Measurements from ENCODE around the gene PLCG1.

The PLCG1 gene

DNA sequence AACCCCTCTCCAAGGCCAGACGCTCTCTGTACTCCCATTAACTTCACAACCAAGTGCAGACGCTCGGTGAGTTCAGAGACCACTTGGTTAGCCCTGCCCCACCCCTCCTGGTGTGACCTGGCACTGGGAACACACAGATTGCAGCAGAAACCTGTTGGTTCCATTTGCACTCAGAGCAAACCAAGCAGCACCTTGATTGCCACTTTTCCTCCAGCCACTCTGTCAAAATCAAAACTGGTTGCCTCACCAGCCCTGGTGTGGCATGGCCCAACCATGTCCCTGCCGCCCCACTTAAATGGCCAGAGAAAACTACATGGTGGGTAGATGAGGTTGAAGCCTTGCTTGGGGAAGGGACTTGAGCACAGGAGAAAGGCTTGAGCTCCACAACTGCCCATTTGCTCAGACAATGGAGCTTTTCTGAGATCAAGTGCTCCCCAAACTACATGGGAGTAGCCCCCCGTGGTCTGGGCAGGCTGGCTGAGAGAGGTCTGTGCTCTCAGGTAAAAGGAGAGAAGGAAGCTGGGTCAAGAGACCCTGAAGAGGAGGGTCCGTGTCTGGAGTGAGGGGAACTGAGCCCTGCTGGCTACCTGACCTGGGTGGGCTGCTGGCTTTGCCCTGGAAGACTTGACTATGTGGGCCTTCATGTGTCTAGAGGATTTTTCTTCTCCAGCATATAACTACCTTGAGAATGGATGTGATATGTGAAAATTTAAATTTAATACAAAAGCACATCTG, 43.4 kb downstream of the PLCG1 start:
- Mint-ChIP-seq H3K36me3 (no peaks in the 10 kb centered on the region), H3K9me3 (no peaks in the 10 kb centered on the region), H3K4me1 (no peaks in the 10 kb centered on the region), H3K27ac (no peak overlapping the region), H3K27me3 (no peaks in the 10 kb centered on the region), H3K4me3 (no peak overlapping the region)
- no peak for ATAC-seq (ENCODE audit: low read depth)
- DNase-seq (ENCODE audit: low spot score in 2 of 2) = no peak

DNA sequence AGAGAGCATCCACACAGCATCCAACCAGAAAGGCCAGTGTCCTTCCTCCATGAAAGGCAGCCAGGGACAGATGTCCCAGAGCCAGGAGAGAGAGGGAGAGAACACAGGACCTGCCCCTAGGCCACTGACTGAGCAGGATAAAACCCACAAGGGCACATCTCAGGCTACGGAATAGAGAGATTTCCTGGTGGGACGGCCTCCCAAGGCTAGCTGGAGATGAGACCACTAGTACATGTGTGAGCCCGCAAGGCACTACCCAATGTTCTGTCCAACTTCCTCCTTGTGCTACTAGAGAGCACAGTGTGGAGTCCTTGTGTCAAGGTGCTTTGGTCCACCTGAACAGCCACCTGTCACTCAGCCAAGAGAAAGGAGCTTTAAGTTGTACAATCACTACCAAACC, 44.2 kb downstream of the PLCG1 start:
- Mint-ChIP-seq H3K27me3 (no peaks in the 10 kb centered on the region), H3K36me3 (no peaks in the 10 kb centered on the region), H3K27ac (no peak overlapping the region), H3K4me3 (no peak overlapping the region), H3K9me3 (no peaks in the 10 kb centered on the region), H3K4me1 (no peaks in the 10 kb centered on the region)
- DNase-seq (ENCODE audit: low spot score in 2 of 2) (peak in 1 of 2 donors; percentile 3), ATAC-seq (ENCODE audit: low read depth) (no peak)

DNA sequence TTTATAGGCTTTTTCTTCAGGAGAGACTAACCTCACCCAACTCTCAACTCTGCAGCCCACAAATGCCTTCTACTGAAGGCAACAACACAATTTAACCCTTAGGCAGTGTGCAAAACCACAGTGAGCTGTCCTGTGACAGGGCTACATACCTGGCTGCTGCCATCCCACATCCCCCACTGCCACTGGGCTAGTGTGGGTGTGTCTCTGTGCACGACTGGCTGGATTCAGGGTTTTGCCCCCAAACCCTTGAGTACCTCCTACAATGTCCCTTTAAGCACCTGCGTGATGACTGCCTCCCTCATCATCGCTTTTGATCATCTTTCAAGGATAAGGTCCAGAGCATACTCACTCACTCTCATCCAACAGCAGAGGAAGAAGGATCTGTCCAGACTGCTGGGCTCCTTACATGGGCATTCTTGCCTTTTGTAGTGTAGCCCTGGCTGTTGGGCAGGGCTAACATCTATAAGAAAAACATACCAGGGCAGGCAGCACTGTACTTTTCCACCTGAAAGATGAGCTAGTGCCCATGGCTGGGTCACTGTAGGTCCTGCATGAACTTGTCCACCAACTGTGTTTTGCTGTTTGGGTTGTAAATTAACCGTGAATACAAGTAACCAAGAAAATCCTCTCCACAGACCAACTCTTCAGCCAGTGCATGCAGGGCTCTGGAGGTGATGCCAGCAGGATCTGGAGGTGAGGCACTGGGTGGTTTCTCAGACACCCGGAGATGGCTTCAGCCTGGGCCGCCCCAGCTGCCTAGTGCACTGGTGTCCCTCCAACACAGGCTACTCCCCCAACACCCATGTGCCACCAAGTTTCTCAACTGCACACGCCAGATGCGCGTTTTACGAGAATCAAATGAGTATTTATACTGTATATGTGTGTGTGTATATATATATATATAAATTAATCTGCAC, 45.2 kb downstream of the PLCG1 start:
- Mint-ChIP-seq H3K27me3 (no peaks in the 10 kb centered on the region), H3K27ac (no peak overlapping the region), H3K4me1 (no peaks in the 10 kb centered on the region), H3K9me3 (no peaks in the 10 kb centered on the region), H3K4me3 (no peak overlapping the region), H3K36me3 (no peaks in the 10 kb centered on the region)
- ATAC-seq (ENCODE audit: low read depth) (no peak), DNase-seq (ENCODE audit: low spot score in 2 of 2) (peak in 1 of 2 donors; percentile 1)

DNA sequence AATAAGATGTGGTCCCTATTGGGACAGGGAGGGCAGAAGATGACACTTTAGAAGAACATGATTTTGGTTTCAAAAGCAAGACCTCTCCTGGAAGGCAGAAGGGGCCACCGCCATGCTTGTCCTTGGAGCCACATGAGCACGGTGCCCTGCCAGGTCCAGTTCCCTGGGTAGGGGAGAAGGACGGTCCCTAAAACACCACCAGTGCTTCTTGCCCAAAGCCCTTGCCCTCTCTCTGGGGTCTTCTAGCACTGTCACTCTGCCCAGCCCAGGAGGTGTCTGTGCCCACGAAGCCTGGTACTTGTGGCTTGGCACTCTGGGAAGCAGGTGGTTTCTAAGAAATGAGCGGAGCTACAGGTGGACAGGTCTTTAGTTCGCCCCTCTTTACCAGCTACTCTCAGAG, 46.0 kb downstream of the PLCG1 start:
- DNase-seq (ENCODE audit: low spot score in 2 of 2) (peak in 1 of 2 donors; percentile 2), ATAC-seq (ENCODE audit: low read depth) (no peak)

DNA sequence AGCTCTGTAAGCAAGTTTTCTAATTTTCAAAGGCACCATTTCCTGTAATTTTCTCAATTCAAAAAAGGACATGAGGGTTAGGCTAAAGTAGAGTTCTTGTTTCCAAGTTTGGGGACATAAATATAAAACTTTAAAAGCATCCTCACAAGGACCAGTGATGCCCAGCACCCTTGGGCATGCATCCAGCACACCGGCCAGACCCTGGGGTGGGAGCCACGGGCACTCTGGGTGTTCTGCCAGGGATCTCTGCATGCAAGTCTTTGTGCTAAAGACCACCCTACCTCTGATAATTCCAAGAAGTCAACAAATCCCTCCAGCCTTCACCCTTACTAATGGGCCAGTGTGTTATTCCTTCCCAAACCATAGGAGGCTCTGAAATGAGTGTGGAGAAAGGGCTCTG, 46.5 kb downstream of the PLCG1 start:
- DNase-seq (ENCODE audit: low spot score in 2 of 2) = no peak
- Mint-ChIP-seq H3K9me3 (peaks cover 4% of the 10 kb centered on the region), H3K27ac (no peak overlapping the region), H3K27me3 (no peaks in the 10 kb centered on the region), H3K4me1 (no peaks in the 10 kb centered on the region), H3K4me3 (no peak overlapping the region), H3K36me3 (peaks cover 2% of the 10 kb centered on the region)
- no peak for ATAC-seq (ENCODE audit: low read depth)

More for the DNA sequence above, 46.0 kb downstream of the PLCG1 start:
- Mint-ChIP-seq H3K27me3 (no peaks in the 10 kb centered on the region), H3K27ac (no peak overlapping the region), H3K9me3 (peaks cover 2% of the 10 kb centered on the region), H3K36me3 (no peaks in the 10 kb centered on the region), H3K4me1 (no peaks in the 10 kb centered on the region), H3K4me3 (no peak overlapping the region)

DNA sequence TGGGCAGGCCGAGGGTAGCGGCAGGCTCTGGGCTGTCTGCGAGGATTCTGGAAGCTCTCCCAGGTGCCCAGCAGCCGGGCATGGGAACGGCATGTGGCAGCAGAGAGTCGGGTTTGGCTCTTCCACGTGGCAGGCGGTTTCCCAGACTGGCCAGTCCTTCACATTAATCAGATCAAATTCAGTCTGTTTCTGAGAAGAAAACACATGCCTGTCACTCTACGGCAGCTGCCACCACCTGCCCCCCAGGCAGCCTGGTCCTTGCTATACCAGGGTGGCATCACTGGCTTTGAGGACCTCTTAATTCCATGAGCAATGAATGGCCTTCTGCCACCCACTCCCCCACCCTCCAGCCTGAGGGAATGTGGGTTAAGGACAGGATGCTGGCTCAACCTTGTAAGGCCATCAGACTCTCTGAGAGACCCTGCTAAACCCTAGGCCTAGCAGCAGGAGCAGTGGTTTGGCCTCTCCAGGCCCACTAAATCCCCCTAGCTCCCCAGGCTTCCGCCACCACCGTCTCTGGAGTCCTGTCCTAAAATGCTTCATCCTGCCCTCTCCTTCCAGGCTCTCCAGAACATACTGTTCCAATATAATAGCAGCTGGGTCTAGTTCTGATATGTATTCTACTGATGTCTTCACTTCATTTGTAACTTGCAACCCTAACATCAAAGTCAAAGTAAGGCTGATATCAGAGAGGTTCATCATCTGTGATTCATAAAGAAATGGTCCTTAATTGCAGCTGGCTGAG, 47.8 kb downstream of the PLCG1 start:
- no peaks in the 10 kb centered on the region for H3K27me3 Mint-ChIP-seq
- H3K4me3 Mint-ChIP-seq = no peak overlapping the region
- H3K36me3 Mint-ChIP-seq = peaks cover 2% of the 10 kb centered on the region
- no peak overlapping the region for H3K27ac Mint-ChIP-seq
- ATAC-seq (ENCODE audit: low read depth) = no peak
- peaks cover 7% of the 10 kb centered on the region for H3K9me3 Mint-ChIP-seq
- no peak for DNase-seq (ENCODE audit: low spot score in 2 of 2)
- H3K4me1 Mint-ChIP-seq = no peaks in the 10 kb centered on the region

DNA sequence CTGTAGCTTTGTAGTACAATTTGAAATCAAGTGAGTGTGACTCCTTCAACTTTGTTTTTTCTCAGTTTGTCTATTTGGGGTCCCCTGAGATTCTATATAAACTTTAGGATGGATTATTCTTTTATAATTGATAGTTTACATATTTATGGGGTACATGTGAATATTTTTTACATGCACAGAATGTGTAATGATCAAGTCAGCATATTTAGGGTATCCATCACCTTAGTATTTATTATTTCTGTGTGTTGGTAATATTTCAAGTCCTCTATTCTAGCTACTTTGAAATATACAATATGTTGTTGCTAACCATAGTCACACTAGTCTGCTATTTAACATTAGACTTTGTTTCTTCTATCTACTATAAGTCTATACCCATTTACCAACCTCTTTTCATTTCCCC, 50.3 kb downstream of the PLCG1 start:
- Mint-ChIP-seq H3K27ac (no peak overlapping the region), H3K4me3 (no peak overlapping the region), H3K36me3 (peaks cover 13% of the 10 kb centered on the region), H3K9me3 (peaks cover 14% of the 10 kb centered on the region), H3K27me3 (no peaks in the 10 kb centered on the region), H3K4me1 (no peaks in the 10 kb centered on the region)
- ATAC-seq (ENCODE audit: low read depth) (no peak), DNase-seq (ENCODE audit: low spot score in 2 of 2) (no peak)

DNA sequence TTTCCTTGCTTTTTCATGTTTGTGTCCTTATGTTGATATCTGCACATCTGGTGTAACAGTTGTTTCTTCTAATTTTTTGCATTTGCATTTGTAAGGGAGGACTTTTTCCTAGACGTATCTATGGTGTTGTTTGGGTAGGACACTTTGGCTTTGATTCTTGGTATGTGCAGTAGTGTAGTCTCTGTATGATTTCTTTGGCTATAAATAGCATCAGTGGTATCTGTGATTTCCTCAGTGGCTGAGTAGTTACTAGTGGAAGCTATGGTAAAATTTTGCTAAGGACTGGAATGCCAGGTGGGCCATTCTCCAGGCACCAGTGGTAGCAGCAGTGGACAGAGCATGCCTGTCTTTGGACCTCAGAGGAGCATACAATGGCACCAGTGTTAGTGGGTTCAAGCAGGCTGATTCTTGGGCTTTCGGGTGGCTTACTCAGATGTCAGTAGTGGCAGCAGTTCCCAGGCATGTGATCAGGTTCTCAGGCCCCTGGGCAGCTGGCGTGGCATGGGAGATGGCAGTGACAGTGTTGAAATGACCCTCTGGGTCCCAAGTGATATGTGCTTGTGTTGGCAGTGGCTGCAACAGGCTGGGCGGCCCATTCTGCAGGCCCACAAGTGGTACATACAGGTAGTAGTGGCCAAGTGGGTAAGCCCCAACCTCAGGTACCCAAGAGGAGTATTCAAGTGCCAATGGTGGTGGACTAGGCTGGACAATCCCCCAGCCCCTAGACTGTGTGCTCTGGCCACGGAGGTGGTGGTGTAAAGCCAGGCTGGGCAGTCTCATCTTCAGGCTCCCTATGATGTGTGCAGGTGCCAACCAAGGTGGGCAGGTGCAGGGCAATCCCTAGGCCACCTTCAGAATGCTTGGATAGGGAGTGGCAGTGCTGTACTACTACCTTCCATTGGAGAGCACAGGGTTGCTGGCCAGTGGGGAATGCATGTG, 54.5 kb downstream of the PLCG1 start:
- Mint-ChIP-seq H3K36me3 (peaks cover 23% of the 10 kb centered on the region), H3K9me3 (peaks cover 20% of the 10 kb centered on the region), H3K4me1 (no peaks in the 10 kb centered on the region), H3K27ac (no peak overlapping the region), H3K27me3 (no peaks in the 10 kb centered on the region), H3K4me3 (no peak overlapping the region)
- ATAC-seq (ENCODE audit: low read depth) (no peak), DNase-seq (ENCODE audit: low spot score in 2 of 2) (no peak)

DNA sequence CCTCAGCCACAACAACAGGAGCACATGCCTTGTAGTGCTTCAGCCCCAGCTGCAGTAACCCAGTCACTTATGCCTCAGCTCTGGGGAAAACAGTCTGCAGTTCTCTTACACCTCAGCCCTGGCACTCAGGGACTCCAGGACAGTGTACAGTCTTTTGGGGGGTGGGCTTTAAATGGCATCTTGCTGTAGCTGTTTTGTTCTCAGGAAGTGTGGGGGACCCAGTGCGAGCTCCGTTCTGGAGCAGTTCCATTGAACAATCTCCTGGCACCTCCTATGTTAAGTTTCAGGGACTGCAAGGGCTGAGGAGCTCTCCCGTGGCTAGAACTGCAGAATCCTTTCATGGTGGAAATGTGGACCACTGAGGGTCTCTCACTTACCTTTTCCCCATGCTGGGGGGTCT, 55.2 kb downstream of the PLCG1 start:
- no peak for DNase-seq (ENCODE audit: low spot score in 2 of 2)
- Mint-ChIP-seq H3K27me3 (no peaks in the 10 kb centered on the region), H3K4me3 (no peak overlapping the region), H3K36me3 (peaks cover 23% of the 10 kb centered on the region), H3K27ac (no peak overlapping the region), H3K9me3 (peaks cover 21% of the 10 kb centered on the region), H3K4me1 (no peaks in the 10 kb centered on the region)
- no peak for ATAC-seq (ENCODE audit: low read depth)

DNA sequence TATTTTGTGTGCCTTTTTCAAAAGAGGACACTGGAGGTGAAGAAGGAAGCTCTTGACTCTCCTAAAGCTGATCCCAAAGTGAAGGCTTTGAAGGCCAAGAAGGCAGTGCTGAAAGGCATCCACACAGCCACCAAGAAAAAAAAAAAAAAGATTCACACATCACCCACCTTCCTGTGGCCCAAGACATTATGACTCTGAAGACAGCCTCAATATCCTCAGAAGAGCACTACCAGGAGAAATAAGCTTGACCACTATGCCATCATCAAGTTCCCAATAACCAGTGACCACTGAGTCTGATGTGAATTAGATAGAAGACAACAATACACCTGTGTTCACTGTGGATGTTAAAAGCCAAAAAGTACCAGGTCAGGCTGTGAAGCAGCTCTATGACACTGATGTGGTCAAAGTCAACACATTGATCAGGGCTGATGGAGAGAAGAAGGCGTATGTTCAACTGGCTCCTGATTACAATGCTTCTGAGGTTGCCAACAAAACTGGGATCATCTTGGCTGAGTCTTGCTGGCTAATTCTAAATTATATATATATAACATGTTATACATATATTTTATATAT, 59.4 kb downstream of the PLCG1 start:
- no peaks in the 10 kb centered on the region for H3K4me1 Mint-ChIP-seq
- no peak for DNase-seq (ENCODE audit: low spot score in 2 of 2)

DNA sequence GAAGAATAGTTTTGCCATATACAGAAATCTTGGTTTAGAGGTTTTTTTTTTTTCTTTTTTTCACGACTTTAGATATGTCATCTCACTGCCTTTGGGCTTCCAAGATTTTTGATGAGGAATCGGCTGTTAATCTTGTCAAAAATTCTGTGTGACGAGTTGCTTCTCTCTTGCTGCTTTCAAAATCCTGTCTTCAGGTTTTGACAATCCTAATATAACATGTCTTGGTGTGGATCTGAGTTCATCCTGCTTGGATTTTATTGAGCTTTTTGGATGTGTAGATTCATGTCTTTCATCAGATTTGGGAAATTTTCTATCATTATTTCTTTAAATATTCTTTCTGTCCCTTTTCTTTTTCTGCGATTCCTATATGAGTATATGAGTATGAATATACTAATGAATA, 61.1 kb downstream of the PLCG1 start:
- peaks cover 13% of the 10 kb centered on the region for H3K9me3 Mint-ChIP-seq
- peaks cover 30% of the 10 kb centered on the region for H3K36me3 Mint-ChIP-seq
- H3K4me3 Mint-ChIP-seq = no peak overlapping the region
- ATAC-seq (ENCODE audit: low read depth) = no peak
- no peaks in the 10 kb centered on the region for H3K27me3 Mint-ChIP-seq
- H3K27ac Mint-ChIP-seq = no peak overlapping the region
- no peaks in the 10 kb centered on the region for H3K4me1 Mint-ChIP-seq
- no peak for DNase-seq (ENCODE audit: low spot score in 2 of 2)

More for the DNA sequence above, 59.4 kb downstream of the PLCG1 start:
- no peak for ATAC-seq (ENCODE audit: low read depth)
- Mint-ChIP-seq H3K27ac (no peak overlapping the region), H3K27me3 (no peaks in the 10 kb centered on the region), H3K4me3 (no peak overlapping the region), H3K9me3 (peaks cover 17% of the 10 kb centered on the region), H3K36me3 (peaks cover 24% of the 10 kb centered on the region)

DNA sequence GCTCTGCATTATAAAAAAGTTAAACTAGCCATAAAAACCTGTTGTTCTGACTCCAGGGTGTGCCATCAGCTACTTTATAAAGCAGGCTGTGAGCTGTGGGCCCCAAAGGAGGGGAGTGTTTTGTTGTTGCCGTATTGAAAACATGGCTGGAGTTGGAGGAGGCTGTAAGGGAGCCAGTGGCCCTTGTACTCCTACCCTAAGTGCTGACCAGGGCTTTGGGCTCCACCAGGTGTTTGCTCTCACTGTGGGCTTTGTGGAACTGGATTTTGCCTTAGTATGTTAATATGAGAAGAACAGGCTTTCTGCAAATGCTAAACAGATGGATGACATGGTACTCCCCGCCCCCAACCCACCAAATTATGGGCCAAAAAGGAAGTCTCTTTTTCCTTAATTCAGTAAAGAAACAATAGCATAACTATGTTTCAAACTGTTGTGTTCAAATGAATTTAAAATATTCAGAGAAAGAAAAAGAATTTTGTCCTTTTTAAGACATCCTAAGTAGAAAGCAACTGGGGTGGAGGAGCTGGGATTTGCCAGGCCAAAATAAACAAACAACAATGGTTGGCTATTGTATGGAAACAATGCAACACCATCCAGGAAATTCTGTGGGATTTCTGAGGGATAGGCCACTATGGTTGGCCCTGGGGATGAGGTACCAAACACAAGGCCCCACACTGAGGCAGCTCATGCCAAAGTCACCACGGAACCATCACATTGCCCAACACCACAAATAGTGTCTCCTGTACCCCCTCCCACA, 63.3 kb downstream of the PLCG1 start:
- H3K27ac Mint-ChIP-seq = no peak overlapping the region
- H3K4me1 Mint-ChIP-seq = no peaks in the 10 kb centered on the region
- no peaks in the 10 kb centered on the region for H3K27me3 Mint-ChIP-seq
- no peak overlapping the region for H3K4me3 Mint-ChIP-seq
- DNase-seq (ENCODE audit: low spot score in 2 of 2) (no peak), ATAC-seq (ENCODE audit: low read depth) (no peak)
- H3K9me3 Mint-ChIP-seq = peaks cover 10% of the 10 kb centered on the region
- peaks cover 27% of the 10 kb centered on the region for H3K36me3 Mint-ChIP-seq

Data from memory B cell (primary cell).